ENCODE measurements around the gene ANKRD62.
"Not testable (repeated sequence)": the region's sequence is repeated elsewhere in the genome, so short reads cannot be mapped to it uniquely, and the experiment has no call there.

The ANKRD62 gene

GRCh38 chr18:12099160-12099559, 5.5 kb downstream of the ANKRD62 start:
- peak; percentile 37 for DNase-seq (ENCODE audit: low spot score)

- no peak for DNase-seq (ENCODE audit: low spot score)
Observed at GRCh38 chr18:12101266-12101665, 7.6 kb downstream of the ANKRD62 start.

- no peak for DNase-seq (ENCODE audit: low spot score)
Observed at GRCh38 chr18:12102136-12102842, 8.6 kb downstream of the ANKRD62 start.

- no peak for DNase-seq (ENCODE audit: low spot score)
Observed at GRCh38 chr18:12106471-12106870, 12.8 kb downstream of the ANKRD62 start.

- no peak for DNase-seq (ENCODE audit: low spot score)
Observed at GRCh38 chr18:12109836-12110235, 16.2 kb downstream of the ANKRD62 start.

GRCh38 chr18:12113999-12114646, 20.5 kb downstream of the ANKRD62 start:
- no peak for DNase-seq (ENCODE audit: low spot score)

- no peak for DNase-seq (ENCODE audit: low spot score)
Observed at GRCh38 chr18:12119358-12119757, 25.7 kb downstream of the ANKRD62 start.

- DNase-seq (ENCODE audit: low spot score): no peak
Observed at GRCh38 chr18:12121175-12122042, 27.8 kb downstream of the ANKRD62 start.

- not testable (repeated sequence) for DNase-seq (ENCODE audit: low spot score)
Observed at GRCh38 chr18:12122043-12122389, 28.4 kb downstream of the ANKRD62 start.

GRCh38 chr18:12127647-12128046, 34.0 kb downstream of the ANKRD62 start:
- DNase-seq (ENCODE audit: low spot score): not testable (repeated sequence)

- DNase-seq (ENCODE audit: low spot score): not testable (repeated sequence)
Observed at GRCh38 chr18:12138831-12139230, 45.2 kb downstream of the ANKRD62 start.

- DNase-seq (ENCODE audit: low spot score): not testable (repeated sequence)
Observed at GRCh38 chr18:12140866-12141265, 47.2 kb downstream of the ANKRD62 start.

- not testable (repeated sequence) for DNase-seq (ENCODE audit: low spot score)
Observed at GRCh38 chr18:12141778-12142177, 48.1 kb downstream of the ANKRD62 start.

- not testable (repeated sequence) for DNase-seq (ENCODE audit: low spot score)
Observed at GRCh38 chr18:12149431-12149830, 55.8 kb downstream of the ANKRD62 start.

- no peak for DNase-seq (ENCODE audit: low spot score)
Observed at GRCh38 chr18:12154361-12154760, 60.7 kb downstream of the ANKRD62 start.

GRCh38 chr18:12155996-12156395, 62.4 kb downstream of the ANKRD62 start:
- no peak for DNase-seq (ENCODE audit: low spot score)

GRCh38 chr18:12159446-12159845, 65.8 kb downstream of the ANKRD62 start:
- DNase-seq (ENCODE audit: low spot score): no peak

- no peak for DNase-seq (ENCODE audit: low spot score)
Observed at GRCh38 chr18:12162786-12163185, 69.1 kb downstream of the ANKRD62 start.

- DNase-seq (ENCODE audit: low spot score): no peak
Observed at GRCh38 chr18:12165038-12165768, 71.6 kb downstream of the ANKRD62 start.
